Measurements from ENCODE around the gene HEBP1.

Gene HEBP1

DNA sequence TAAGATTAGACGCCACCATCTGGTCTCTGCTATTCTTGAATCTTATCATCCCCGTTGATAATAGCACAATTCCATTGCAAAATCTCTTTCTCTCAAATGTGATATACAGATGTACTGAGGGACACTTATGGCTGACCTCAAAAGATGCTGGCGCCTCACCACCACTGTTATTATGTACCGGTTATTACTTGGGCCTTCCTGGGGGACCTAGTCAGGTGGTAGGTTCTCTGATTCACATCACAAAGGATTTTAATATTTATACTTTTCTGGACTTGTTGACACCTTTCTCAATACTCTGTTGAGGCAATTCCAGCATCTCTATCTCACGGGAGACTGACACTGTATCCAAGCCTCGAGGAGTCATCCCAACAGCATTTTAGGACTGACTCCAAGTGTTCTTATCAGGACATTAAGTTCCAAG is 22.8 kb upstream of the HEBP1 start:
- Histone ChIP-seq H3K27ac (ENCODE audit: low read depth, low read length) (no peak overlapping the region), H3K9ac (ENCODE audit: low read depth, low read length) (no peak overlapping the region), H3K9me3 (ENCODE audit: control insufficient read depth, insufficient read depth, low read length) (no peaks in the 10 kb centered on the region), H3K4me3 (ENCODE audit: low read depth, low read length) (no peak overlapping the region), H3K4me1 (ENCODE audit: control insufficient read depth, insufficient read depth, low read length) (0 out of 2 replicates have a peak, but pooled peaks cover under 1% of the 10 kb centered on the region), H3K27me3 (ENCODE audit: control insufficient read depth, insufficient read depth, low read length) (no peaks in the 10 kb centered on the region), H3K36me3 (ENCODE audit: control insufficient read depth, insufficient read depth, low read length) (no peaks in the 10 kb centered on the region)

DNA sequence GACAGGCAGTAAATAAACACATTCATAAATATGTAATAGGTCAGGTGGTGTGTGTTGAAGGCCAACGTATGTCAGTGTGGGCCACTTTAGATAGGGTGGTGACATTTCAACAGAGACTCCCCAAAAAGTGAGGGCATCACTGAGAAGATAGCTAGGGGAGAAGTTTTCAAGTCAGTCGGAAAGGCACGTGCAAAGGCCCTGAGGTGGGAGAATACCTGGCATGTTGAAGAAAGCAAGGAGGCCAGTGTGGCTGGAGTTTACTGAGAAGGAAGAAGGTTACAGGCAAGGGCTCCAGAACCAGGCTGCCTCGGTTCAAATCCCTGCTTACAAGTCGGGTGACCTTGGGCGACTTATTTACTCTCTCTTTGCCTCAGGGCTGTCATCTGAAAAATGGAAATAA is 11.0 kb upstream of the HEBP1 start:
- Histone ChIP-seq H3K27me3 (ENCODE audit: control insufficient read depth, insufficient read depth, low read length) (no peaks in the 10 kb centered on the region), H3K27ac (ENCODE audit: low read depth, low read length) (no peak overlapping the region), H3K36me3 (ENCODE audit: control insufficient read depth, insufficient read depth, low read length) (no peaks in the 10 kb centered on the region), H3K9ac (ENCODE audit: low read depth, low read length) (no peak overlapping the region), H3K4me3 (ENCODE audit: low read depth, low read length) (no peak overlapping the region), H3K9me3 (ENCODE audit: control insufficient read depth, insufficient read depth, low read length) (no peaks in the 10 kb centered on the region), H3K4me1 (ENCODE audit: control insufficient read depth, insufficient read depth, low read length) (peaks cover 2% of the 10 kb centered on the region)

GRCh38 chr12:13008741-13009380 is 8.8 kb upstream of the HEBP1 start:
- no peaks in the 10 kb centered on the region for H3K9me3 ChIP-seq (ENCODE audit: control insufficient read depth, insufficient read depth, low read length)
- H3K9ac ChIP-seq (ENCODE audit: low read depth, low read length): no peak overlapping the region

GRCh38 chr12:13007496-13008233 is 7.6 kb upstream of the HEBP1 start:
- Histone ChIP-seq H3K4me3 (ENCODE audit: low read depth, low read length) (no peak overlapping the region), H3K27ac (ENCODE audit: low read depth, low read length) (no peak overlapping the region), H3K4me1 (ENCODE audit: control insufficient read depth, insufficient read depth, low read length) (peaks cover 14% of the 10 kb centered on the region), H3K27me3 (ENCODE audit: control insufficient read depth, insufficient read depth, low read length) (peaks cover 9% of the 10 kb centered on the region), H3K9me3 (ENCODE audit: control insufficient read depth, insufficient read depth, low read length) (no peaks in the 10 kb centered on the region), H3K36me3 (ENCODE audit: control insufficient read depth, insufficient read depth, low read length) (no peaks in the 10 kb centered on the region), H3K9ac (ENCODE audit: low read depth, low read length) (no peak overlapping the region)

More at GRCh38 chr12:13008741-13009380, 8.8 kb upstream of the HEBP1 start:
- H3K4me3 ChIP-seq (ENCODE audit: low read depth, low read length): no peak overlapping the region
- H3K27ac ChIP-seq (ENCODE audit: low read depth, low read length): no peak overlapping the region
- H3K36me3 ChIP-seq (ENCODE audit: control insufficient read depth, insufficient read depth, low read length): no peaks in the 10 kb centered on the region
- peaks cover 14% of the 10 kb centered on the region for H3K4me1 ChIP-seq (ENCODE audit: control insufficient read depth, insufficient read depth, low read length)
- no peaks in the 10 kb centered on the region for H3K27me3 ChIP-seq (ENCODE audit: control insufficient read depth, insufficient read depth, low read length)

GRCh38 chr12:13005649-13006048 is 5.6 kb upstream of the HEBP1 start:
- H3K27ac ChIP-seq (ENCODE audit: low read depth, low read length): peak overlapping the region; percentile 11
- H3K4me3 ChIP-seq (ENCODE audit: low read depth, low read length): no peak overlapping the region
- no peak overlapping the region for H3K9ac ChIP-seq (ENCODE audit: low read depth, low read length)
- no peaks in the 10 kb centered on the region for H3K9me3 ChIP-seq (ENCODE audit: control insufficient read depth, insufficient read depth, low read length)
- H3K36me3 ChIP-seq (ENCODE audit: control insufficient read depth, insufficient read depth, low read length): no peaks in the 10 kb centered on the region
- H3K27me3 ChIP-seq (ENCODE audit: control insufficient read depth, insufficient read depth, low read length): peaks cover 21% of the 10 kb centered on the region
- H3K4me1 ChIP-seq (ENCODE audit: control insufficient read depth, insufficient read depth, low read length): peaks cover 21% of the 10 kb centered on the region

DNA sequence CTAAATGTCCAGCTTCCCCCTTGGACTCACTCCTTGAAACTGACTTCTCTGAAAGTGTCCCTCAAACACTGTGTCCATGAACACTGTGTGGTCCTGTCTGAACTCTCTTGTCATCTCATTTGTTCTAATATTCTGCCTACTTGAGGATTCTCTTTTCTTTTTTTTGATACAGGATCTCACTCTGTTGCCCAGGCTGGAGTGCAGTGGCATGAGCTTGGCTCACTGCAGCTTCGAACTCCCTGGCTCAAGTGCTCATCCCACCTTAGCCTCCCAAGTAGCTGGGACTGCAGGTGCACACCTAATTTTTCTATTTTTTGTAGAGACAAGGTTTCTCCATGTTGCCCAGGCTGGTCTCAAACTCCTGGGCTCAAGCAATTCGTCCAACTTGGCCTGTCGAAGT is 4.9 kb upstream of the HEBP1 start:
- Histone ChIP-seq H3K36me3 (ENCODE audit: control insufficient read depth, insufficient read depth, low read length) (no peaks in the 10 kb centered on the region), H3K27ac (ENCODE audit: low read depth, low read length) (no peak overlapping the region), H3K4me3 (ENCODE audit: low read depth, low read length) (no peak overlapping the region), H3K9ac (ENCODE audit: low read depth, low read length) (no peak overlapping the region), H3K27me3 (ENCODE audit: control insufficient read depth, insufficient read depth, low read length) (peaks cover 21% of the 10 kb centered on the region), H3K9me3 (ENCODE audit: control insufficient read depth, insufficient read depth, low read length) (no peaks in the 10 kb centered on the region), H3K4me1 (ENCODE audit: control insufficient read depth, insufficient read depth, low read length) (peaks cover 21% of the 10 kb centered on the region)

GRCh38 chr12:13004361-13004760 is 4.3 kb upstream of the HEBP1 start:
- no peaks in the 10 kb centered on the region for H3K36me3 ChIP-seq (ENCODE audit: control insufficient read depth, insufficient read depth, low read length)

GRCh38 chr12:13002301-13003097 is 2.4 kb upstream of the HEBP1 start:
- H3K36me3 ChIP-seq (ENCODE audit: control insufficient read depth, insufficient read depth, low read length): no peaks in the 10 kb centered on the region
- H3K4me1 ChIP-seq (ENCODE audit: control insufficient read depth, insufficient read depth, low read length): peaks cover 21% of the 10 kb centered on the region
- H3K4me3 ChIP-seq (ENCODE audit: low read depth, low read length): no peak overlapping the region
- no peak overlapping the region for H3K27ac ChIP-seq (ENCODE audit: low read depth, low read length)
- H3K9ac ChIP-seq (ENCODE audit: low read depth, low read length): no peak overlapping the region
- peaks cover 21% of the 10 kb centered on the region for H3K27me3 ChIP-seq (ENCODE audit: control insufficient read depth, insufficient read depth, low read length)
- H3K9me3 ChIP-seq (ENCODE audit: control insufficient read depth, insufficient read depth, low read length): no peaks in the 10 kb centered on the region

More at GRCh38 chr12:13004361-13004760, 4.3 kb upstream of the HEBP1 start:
- peaks cover 21% of the 10 kb centered on the region for H3K4me1 ChIP-seq (ENCODE audit: control insufficient read depth, insufficient read depth, low read length)
- peaks cover 21% of the 10 kb centered on the region for H3K27me3 ChIP-seq (ENCODE audit: control insufficient read depth, insufficient read depth, low read length)
- H3K9ac ChIP-seq (ENCODE audit: low read depth, low read length): no peak overlapping the region
- no peaks in the 10 kb centered on the region for H3K9me3 ChIP-seq (ENCODE audit: control insufficient read depth, insufficient read depth, low read length)
- H3K27ac ChIP-seq (ENCODE audit: low read depth, low read length): no peak overlapping the region
- no peak overlapping the region for H3K4me3 ChIP-seq (ENCODE audit: low read depth, low read length)

- Histone ChIP-seq H3K36me3 (ENCODE audit: control insufficient read depth, insufficient read depth, low read length) (no peaks in the 10 kb centered on the region), H3K9me3 (ENCODE audit: control insufficient read depth, insufficient read depth, low read length) (no peaks in the 10 kb centered on the region), H3K9ac (ENCODE audit: low read depth, low read length) (no peak overlapping the region), H3K27ac (ENCODE audit: low read depth, low read length) (no peak overlapping the region), H3K27me3 (ENCODE audit: control insufficient read depth, insufficient read depth, low read length) (peaks cover 21% of the 10 kb centered on the region), H3K4me3 (ENCODE audit: low read depth, low read length) (peak overlapping the region; percentile 77), H3K4me1 (ENCODE audit: control insufficient read depth, insufficient read depth, low read length) (peaks cover 27% of the 10 kb centered on the region)
Observed at GRCh38 chr12:13001775-13002040, 1.6 kb upstream of the HEBP1 start.

- peak overlapping the region; percentile 77 for H3K4me3 ChIP-seq (ENCODE audit: low read depth, low read length)
- peak overlapping the region; percentile 52 for H3K27ac ChIP-seq (ENCODE audit: low read depth, low read length)
- H3K27me3 ChIP-seq (ENCODE audit: control insufficient read depth, insufficient read depth, low read length): peaks cover 21% of the 10 kb centered on the region
- H3K4me1 ChIP-seq (ENCODE audit: control insufficient read depth, insufficient read depth, low read length): peaks cover 26% of the 10 kb centered on the region
- H3K9me3 ChIP-seq (ENCODE audit: control insufficient read depth, insufficient read depth, low read length): no peaks in the 10 kb centered on the region
- peak overlapping the region; percentile 61 for H3K9ac ChIP-seq (ENCODE audit: low read depth, low read length)
- H3K36me3 ChIP-seq (ENCODE audit: control insufficient read depth, insufficient read depth, low read length): no peaks in the 10 kb centered on the region
Observed at GRCh38 chr12:13000925-13001774, 1.1 kb upstream of the HEBP1 start.

Measured in HUES48 (cell line).